IMR-90 (cell line): ENCODE data around the gene LGALS16. TPM values are rescaled to one million over a fixed set of nuclear protein-coding genes. Genes with fewer than 3 reads are reported as not detected.

Experiments used
- ATAC-seq: fragments of 200-7000 bp; cut with Tn5 transposase; 2 replicates; pipeline ENCODE4 v1.9.1; 2020; ENCODE audit warnings: low read depth, mild to moderate bottlenecking, moderate library complexity
- BruUV-seq: library from RNA; stranded (reverse); fragments of 400-500 nt; replicated peaks from 2 replicates; lab custom pipeline; 2021; lab: Mats Ljungman, UMichigan
- CTCF ChIA-PET: fragments of 300-600 bp; formaldehyde crosslinking; extraction: SDS; loops from one replicate; lab custom pipeline; 2021; ENCODE audit warnings: antibody characterized with exemption; lab: Yijun Ruan, JAX
- POLR2A ChIA-PET: fragments of 300-600 bp; sonication (Branson Sonifier 250); formaldehyde crosslinking; loops from one replicate; lab custom pipeline; 2022; ENCODE audit warnings: antibody characterized with exemption; ENCODE audit not compliant: unreplicated experiment; lab: Charles Lee
- DNase-seq: peaks from one replicate; pipeline ENCODE4 v3.0.0; 2013
- H2AFZ ChIP-seq: replicated peaks from 2 replicates; pipeline ENCODE3; 2013; ENCODE audit warnings: low read length, mild to moderate bottlenecking; ENCODE audit not compliant: poor library complexity
- H2AK5ac ChIP-seq: 2 replicates; pipeline ENCODE4 v1.6.1; 2013; ENCODE audit warnings: low read depth, low read length, inconsistent platforms
- H2AK9ac ChIP-seq: replicated peaks from 2 replicates; pipeline ENCODE3; 2013; ENCODE audit warnings: mild to moderate bottlenecking, low read depth, low read length, moderate library complexity; ENCODE audit not compliant: poor library complexity
- H2BK120ac ChIP-seq: 2 replicates; pipeline ENCODE4 v1.6.1; 2013; ENCODE audit warnings: low read depth, low read length, inconsistent platforms
- H2BK15ac ChIP-seq: 3 replicates; pipeline ENCODE4 v1.6.1; 2013; ENCODE audit warnings: low read depth, low read length, inconsistent platforms
- H2BK20ac ChIP-seq: 2 replicates; pipeline ENCODE4 v1.6.1; 2013; ENCODE audit warnings: low read depth, mild to moderate bottlenecking, inconsistent platforms, low read length, moderate library complexity
- H2BK5ac ChIP-seq: 2 replicates; pipeline ENCODE4 v1.6.1; 2013; ENCODE audit warnings: mild to moderate bottlenecking, low read depth, low read length, inconsistent platforms; ENCODE audit not compliant: poor library complexity, severe bottlenecking
- H3K14ac ChIP-seq: replicated peaks from 2 replicates; pipeline ENCODE4 v1.6.1; 2013; ENCODE audit warnings: low read depth, low read length, inconsistent platforms
- H3K18ac ChIP-seq: 2 replicates; pipeline ENCODE4 v1.6.1; 2013; ENCODE audit warnings: low read depth, low read length, control low read depth
- H3K23ac ChIP-seq: 2 replicates; pipeline ENCODE4 v1.6.1; 2013; ENCODE audit warnings: low read depth, low read length, inconsistent platforms
- H3K27ac ChIP-seq: 2 replicates; pipeline ENCODE4 v1.5.1; 2013; ENCODE audit warnings: mild to moderate bottlenecking, control low read depth, low read length; ENCODE audit not compliant: insufficient read depth
- H3K27me3 ChIP-seq: 2 replicates; pipeline ENCODE4 v1.6.1; 2013; ENCODE audit warnings: low read length; ENCODE audit not compliant: control insufficient read depth, insufficient read depth
- H3K36me3 ChIP-seq: 2 replicates; pipeline ENCODE4 v1.6.1; 2013; ENCODE audit warnings: low read length, mixed read lengths; ENCODE audit not compliant: control insufficient read depth, insufficient read depth
- H3K4ac ChIP-seq: 2 replicates; pipeline ENCODE4 v1.6.1; 2013; ENCODE audit warnings: low read depth, low read length, inconsistent platforms
- H3K4me1 ChIP-seq: 2 replicates; pipeline ENCODE4 v1.6.1; 2013; ENCODE audit warnings: low read length, mixed read lengths; ENCODE audit not compliant: control insufficient read depth, insufficient read depth
- H3K4me2 ChIP-seq: 2 replicates; pipeline ENCODE4 v1.6.1; 2013; ENCODE audit warnings: low read depth, mild to moderate bottlenecking, control low read depth, low read length, moderate library complexity
- H3K4me3 ChIP-seq: 2 replicates; pipeline ENCODE4 v1.5.1; 2013; ENCODE audit warnings: low read depth, mild to moderate bottlenecking, control low read depth, low read length, moderate library complexity; ENCODE audit not compliant: insufficient read depth
- H3K56ac ChIP-seq: 2 replicates; pipeline ENCODE4 v1.6.1; 2013; ENCODE audit warnings: low read length, inconsistent platforms; ENCODE audit not compliant: insufficient read depth; ENCODE audit errors: extremely low read depth
- H3K79me1 ChIP-seq, 2 experiments: 2 replicates each; pipeline ENCODE4 v1.6.1; 2013; ENCODE audit warnings: low read length in 2 of 2, inconsistent platforms in 1 of 2, low read depth in 1 of 2
- H3K9ac ChIP-seq: 2 replicates; pipeline ENCODE4 v1.6.1; 2013; ENCODE audit warnings: low read depth, low read length, control low read depth
- H3K9me1 ChIP-seq: 2 replicates; pipeline ENCODE4 v1.6.1; 2013; ENCODE audit warnings: low read length, inconsistent platforms; ENCODE audit not compliant: insufficient read depth
- H3K9me3 ChIP-seq: 2 replicates; pipeline ENCODE4 v1.6.1; 2013; ENCODE audit warnings: low read length; ENCODE audit not compliant: control insufficient read depth, insufficient read depth
- H4K20me1 ChIP-seq: 2 replicates; pipeline ENCODE4 v1.6.1; 2013; ENCODE audit warnings: low read length, inconsistent platforms; ENCODE audit not compliant: insufficient read depth
- H4K5ac ChIP-seq: 2 replicates; pipeline ENCODE4 v1.6.1; 2013; ENCODE audit warnings: mild to moderate bottlenecking, low read depth, low read length, control low read depth
- H4K8ac ChIP-seq, 2 experiments: 2 replicates each; pipeline ENCODE4 v1.6.1; 2013; ENCODE audit warnings: low read depth in 2 of 2, low read length in 2 of 2, control low read depth in 1 of 2, inconsistent platforms in 1 of 2
- H4K91ac ChIP-seq: 2 replicates; pipeline ENCODE4 v1.6.1; 2013; ENCODE audit warnings: low read depth, low read length, inconsistent platforms; ENCODE audit not compliant: insufficient read depth
- FOS ChIP-seq: fragments of 150-350 bp; IDR thresholded peaks from 2 replicates; pipeline ENCODE4 v1.6.1; 2016; ENCODE audit warnings: low read depth, low read length
- MAZ ChIP-seq: IDR thresholded peaks from 2 replicates; pipeline ENCODE4 v1.6.1; 2012; ENCODE audit warnings: low read depth, mild to moderate bottlenecking, low read length, improper control_type of control experiment, moderate library complexity, borderline replicate concordance
- NFE2L2 ChIP-seq: fragments of 150-350 bp; IDR thresholded peaks from 2 replicates; pipeline ENCODE4 v1.6.1; 2016; ENCODE audit warnings: low read depth, mild to moderate bottlenecking, low read length
- POLR2A ChIP-seq: IDR thresholded peaks from 2 replicates; pipeline ENCODE4 v1.6.1; 2012; ENCODE audit warnings: mild to moderate bottlenecking, low read depth, low read length
- RAD21 ChIP-seq: IDR thresholded peaks from 2 replicates; pipeline ENCODE4 v1.6.1; 2012; ENCODE audit warnings: low read length, improper control_type of control experiment
- RCOR1 ChIP-seq: IDR thresholded peaks from 2 replicates; pipeline ENCODE4 v1.6.1; 2012; ENCODE audit warnings: mild to moderate bottlenecking, low read length, improper control_type of control experiment; ENCODE audit not compliant: insufficient replicate concordance
- SMC3 ChIP-seq: fragments of 150-350 bp; IDR thresholded peaks from 2 replicates; pipeline ENCODE4 v1.6.1; 2016; ENCODE audit warnings: low read depth, mild to moderate bottlenecking, antibody characterized with exemption, low read length, moderate library complexity
- whole genome bisulfite sequencing, 2 experiments: methylation state at CpG; one replicate each; pipeline versions ENCODE4 v1.1.5 to v1.1.7; 2013; ENCODE audit warnings: missing lambda C conversion rate in 2 of 2; ENCODE audit not compliant: insufficient read length in 1 of 2; ENCODE audit errors: extremely low coverage in 2 of 2; 5-methylcytosine and 5-hydroxymethylcytosine counted together
- dilution Hi-C: fragments of 300-500 bp; cut with HindIII; formaldehyde crosslinking; loops from one replicate; pipeline ENCODE4 v1.14.3; 2018; ENCODE audit warnings: low sequenced_read_pairs; ENCODE audit not compliant: unreplicated experiment
- in situ Hi-C: fragments of 300-500 bp; cut with MboI; formaldehyde crosslinking; loops from 3 replicates; pipeline ENCODE4 v1.14.3; 2019; ENCODE audit warnings: low sequenced_read_pairs, inconsistent platforms, mixed read lengths
- intact Hi-C: fragments of 100-400 bp; cut with micrococcal nuclease; formaldehyde crosslinking; loops from 2 replicates; pipeline ENCODE4 v1.10.0; 2022
- polyA plus RNA-seq, 3 experiments: library from polyadenylated mRNA; depleted of rRNA; stranded (reverse); fragments of >200 nt; gene quantifications; 2 replicates each; pipeline ENCODE4 v1.2.3, GENCODE V29; 2012; ENCODE audit warnings: low replicate concordance in 1 of 3
- total RNA-seq: library from RNA; depleted of rRNA; stranded (reverse); fragments of >200 nt; gene quantifications from 2 replicates; pipeline ENCODE4 v1.2.3, GENCODE V29; 2012
- TF ChIP-seq, protein P1 (sequence below): fragments of 150-350 bp; IDR thresholded peaks from 2 replicates; pipeline ENCODE4 v1.6.1; 2017; ENCODE audit warnings: mild to moderate bottlenecking, antibody characterized with exemption, low read length, low read depth
- TF ChIP-seq, protein P2 (sequence below): conservative IDR thresholded peaks from 2 replicates; pipeline ENCODE4 v1.5.1; 2012; ENCODE audit warnings: mild to moderate bottlenecking, low read depth, low read length, improper control_type of control experiment

Gene LGALS16
- total and polyA plus RNA-seq, 2 of the 4 experiments (the other 2 are of a cell fraction) = not detected

DNA sequence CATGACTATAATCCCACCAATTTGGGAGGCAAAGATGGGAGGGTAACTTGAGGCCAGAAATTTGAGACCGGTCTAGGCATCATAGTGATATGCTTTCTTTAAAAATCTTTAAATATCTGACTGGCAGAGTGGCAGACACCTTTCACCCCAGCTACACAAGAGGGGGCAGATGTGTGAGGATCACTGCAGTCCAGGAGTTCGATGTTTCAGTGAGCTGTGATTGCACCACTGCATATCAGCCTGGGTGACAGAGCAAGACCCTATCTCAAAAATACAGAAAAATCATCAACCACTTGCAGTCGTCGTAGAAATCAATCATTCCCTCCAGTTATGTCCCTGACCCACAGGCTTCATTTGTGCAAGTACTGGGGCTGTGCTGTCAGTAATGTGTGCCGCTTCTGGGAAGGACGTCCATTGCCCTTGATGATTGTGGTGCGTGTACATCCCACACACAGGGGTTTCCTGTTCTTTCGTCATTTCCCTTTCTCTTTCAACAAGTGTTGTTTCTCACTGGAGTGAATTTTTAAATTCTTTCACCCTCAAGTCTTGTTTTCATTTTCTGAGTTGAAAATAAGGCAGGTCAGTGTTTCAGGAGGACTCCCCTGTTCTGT, 50.0 kb downstream of the LGALS16 start:
- Histone ChIP-seq H2AK9ac (no peak overlapping the region), H2BK20ac (no peak overlapping the region), H3K27me3 (no peaks in the 10 kb centered on the region), H3K9me1 (no peaks in the 10 kb centered on the region), H2BK15ac (no peak overlapping the region), H3K27ac (no peak overlapping the region), H3K56ac (no peak overlapping the region), H3K18ac (no peak overlapping the region), H3K23ac (no peak overlapping the region), H2AK5ac (no peak overlapping the region), H2AFZ (no peak overlapping the region), H3K14ac (no peak overlapping the region), H3K9me3 (no peaks in the 10 kb centered on the region), H4K5ac (no peak overlapping the region), H4K8ac (no peak overlapping the region), H4K91ac (no peak overlapping the region), H3K9ac (no peak overlapping the region), H3K36me3 (no peaks in the 10 kb centered on the region), H3K4ac (no peak overlapping the region), H4K20me1 (no peaks in the 10 kb centered on the region), H2BK5ac (no peak overlapping the region), H3K4me1 (no peaks in the 10 kb centered on the region), H3K4me2 (no peak overlapping the region), H2BK120ac (no peak overlapping the region), H3K79me1 (no peaks in the 10 kb centered on the region), H3K4me3 (no peak overlapping the region)
- DNase-seq (no peak), ATAC-seq (no peak)
- in situ Hi-C loops (no loop called here), dilution Hi-C loops (no loop called here), intact Hi-C loops (no loop called here)
- ChIA-PET POLR2A (no interaction called here), CTCF (no interaction called here)
- TF ChIP-seq RAD21 (no peak), FOS (no peak), POLR2A (no peak), NFE2L2 (no peak), SMC3 (no peak), RCOR1 (no peak), MAZ (no peak)
- TF ChIP-seq, protein P1, sequence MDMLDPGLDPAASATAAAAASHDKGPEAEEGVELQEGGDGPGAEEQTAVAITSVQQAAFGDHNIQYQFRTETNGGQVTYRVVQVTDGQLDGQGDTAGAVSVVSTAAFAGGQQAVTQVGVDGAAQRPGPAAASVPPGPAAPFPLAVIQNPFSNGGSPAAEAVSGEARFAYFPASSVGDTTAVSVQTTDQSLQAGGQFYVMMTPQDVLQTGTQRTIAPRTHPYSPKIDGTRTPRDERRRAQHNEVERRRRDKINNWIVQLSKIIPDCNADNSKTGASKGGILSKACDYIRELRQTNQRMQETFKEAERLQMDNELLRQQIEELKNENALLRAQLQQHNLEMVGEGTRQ = no peak
- TF ChIP-seq, protein P2, sequence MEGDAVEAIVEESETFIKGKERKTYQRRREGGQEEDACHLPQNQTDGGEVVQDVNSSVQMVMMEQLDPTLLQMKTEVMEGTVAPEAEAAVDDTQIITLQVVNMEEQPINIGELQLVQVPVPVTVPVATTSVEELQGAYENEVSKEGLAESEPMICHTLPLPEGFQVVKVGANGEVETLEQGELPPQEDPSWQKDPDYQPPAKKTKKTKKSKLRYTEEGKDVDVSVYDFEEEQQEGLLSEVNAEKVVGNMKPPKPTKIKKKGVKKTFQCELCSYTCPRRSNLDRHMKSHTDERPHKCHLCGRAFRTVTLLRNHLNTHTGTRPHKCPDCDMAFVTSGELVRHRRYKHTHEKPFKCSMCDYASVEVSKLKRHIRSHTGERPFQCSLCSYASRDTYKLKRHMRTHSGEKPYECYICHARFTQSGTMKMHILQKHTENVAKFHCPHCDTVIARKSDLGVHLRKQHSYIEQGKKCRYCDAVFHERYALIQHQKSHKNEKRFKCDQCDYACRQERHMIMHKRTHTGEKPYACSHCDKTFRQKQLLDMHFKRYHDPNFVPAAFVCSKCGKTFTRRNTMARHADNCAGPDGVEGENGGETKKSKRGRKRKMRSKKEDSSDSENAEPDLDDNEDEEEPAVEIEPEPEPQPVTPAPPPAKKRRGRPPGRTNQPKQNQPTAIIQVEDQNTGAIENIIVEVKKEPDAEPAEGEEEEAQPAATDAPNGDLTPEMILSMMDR = no peak
- no CpG with 5 or more reads among the region's 8 CpGs for WGBS, 2 experiments
- no TSS peak for BruUV-seq
